Activated CD4-positive, alpha-beta T cell treated with anti-CD3 and anti-CD28 coated beads for 1 hour (primary cell): Measurements from ENCODE around the gene COL18A1.
"Not testable (repeated sequence)": the region's sequence is repeated elsewhere in the genome, so short reads cannot be mapped to it uniquely, and the experiment has no call there.

Experiments
- DNase-seq: peaks from one replicate; pipeline ENCODE4 v3.0.0-alpha.2; 2020

Gene COL18A1

GRCh38 chr21:45429221-45430175 lies 24.5 kb downstream of the COL18A1 start:
- no peak for DNase-seq

- DNase-seq = no peak
Observed at GRCh38 chr21:45430521-45431501, 25.8 kb downstream of the COL18A1 start.

GRCh38 chr21:45431781-45432572 lies 27.0 kb downstream of the COL18A1 start:
- no peak for DNase-seq

GRCh38 chr21:45432575-45433255 lies 27.8 kb downstream of the COL18A1 start:
- DNase-seq = no peak

DNA sequence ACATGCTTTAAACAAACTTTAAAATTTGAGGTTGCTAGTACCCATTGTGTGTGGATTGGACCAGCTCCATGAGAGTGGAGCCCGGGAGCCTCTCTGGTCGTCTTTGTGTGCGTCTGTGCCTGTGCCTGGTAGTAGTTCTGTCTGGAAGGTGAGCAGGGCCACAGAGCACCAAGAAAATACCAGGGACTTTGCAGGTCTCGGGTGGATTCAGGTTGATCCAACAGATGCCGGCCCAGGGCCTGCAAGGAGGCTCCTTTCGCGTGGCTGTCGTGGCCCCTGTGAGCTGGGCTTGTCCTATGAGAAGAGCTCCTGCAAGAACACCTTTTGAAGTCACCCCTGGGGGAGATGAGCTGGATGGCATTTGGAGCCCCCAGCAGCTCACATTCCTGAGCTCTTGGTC lies 28.3 kb downstream of the COL18A1 start:
- DNase-seq = no peak

- DNase-seq = no peak
Observed at GRCh38 chr21:45433911-45434644, 29.1 kb downstream of the COL18A1 start.

- no peak for DNase-seq
Observed at GRCh38 chr21:45434645-45435217, 29.8 kb downstream of the COL18A1 start.

DNA sequence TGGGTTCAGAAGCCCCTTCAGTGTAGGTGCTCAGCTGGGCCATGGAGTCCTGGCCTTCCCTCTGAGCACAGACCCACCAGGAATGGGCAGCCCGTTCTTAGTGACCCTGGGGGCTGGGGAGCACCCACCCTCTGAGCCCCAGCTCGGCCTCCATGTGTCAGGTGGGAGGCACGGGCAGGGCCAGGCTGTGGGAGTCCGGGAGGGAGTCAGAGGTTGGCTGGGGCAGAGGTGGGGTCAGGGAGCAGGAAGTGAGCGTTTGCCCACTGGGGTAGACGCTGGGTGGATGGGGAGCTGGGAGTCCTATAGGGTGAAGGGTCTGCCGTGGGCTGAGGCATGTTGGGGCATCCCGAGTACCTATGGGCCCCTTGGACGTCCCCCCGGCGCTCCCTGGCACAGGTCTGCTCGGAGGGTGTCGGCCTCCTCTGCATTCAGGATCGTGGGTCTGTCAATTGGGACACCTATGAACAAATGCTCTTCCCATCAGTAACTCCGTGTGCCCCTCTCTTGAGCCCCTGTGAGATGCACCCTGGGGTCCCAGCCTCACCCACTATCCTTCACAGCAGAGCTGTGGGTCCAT lies 30.5 kb downstream of the COL18A1 start:
- DNase-seq = no peak

- DNase-seq = no peak
Observed at GRCh38 chr21:45436351-45437065, 31.5 kb downstream of the COL18A1 start.

DNA sequence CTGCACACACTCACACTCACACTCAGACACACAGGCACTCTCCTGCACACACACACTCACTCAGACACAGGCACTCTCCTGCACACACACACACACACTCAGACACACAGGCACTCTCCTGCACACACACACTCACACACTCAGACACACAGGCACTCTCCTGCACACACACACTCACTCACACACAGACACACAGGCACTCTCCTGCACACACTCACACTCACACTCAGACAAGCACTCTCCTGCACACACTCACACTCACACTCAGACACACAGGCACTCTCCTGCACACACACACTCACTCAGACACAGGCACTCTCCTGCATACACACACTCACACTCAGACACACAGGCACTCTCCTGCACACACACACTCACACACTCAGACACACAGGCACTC lies 32.9 kb downstream of the COL18A1 start:
- not testable (repeated sequence) for DNase-seq

DNA sequence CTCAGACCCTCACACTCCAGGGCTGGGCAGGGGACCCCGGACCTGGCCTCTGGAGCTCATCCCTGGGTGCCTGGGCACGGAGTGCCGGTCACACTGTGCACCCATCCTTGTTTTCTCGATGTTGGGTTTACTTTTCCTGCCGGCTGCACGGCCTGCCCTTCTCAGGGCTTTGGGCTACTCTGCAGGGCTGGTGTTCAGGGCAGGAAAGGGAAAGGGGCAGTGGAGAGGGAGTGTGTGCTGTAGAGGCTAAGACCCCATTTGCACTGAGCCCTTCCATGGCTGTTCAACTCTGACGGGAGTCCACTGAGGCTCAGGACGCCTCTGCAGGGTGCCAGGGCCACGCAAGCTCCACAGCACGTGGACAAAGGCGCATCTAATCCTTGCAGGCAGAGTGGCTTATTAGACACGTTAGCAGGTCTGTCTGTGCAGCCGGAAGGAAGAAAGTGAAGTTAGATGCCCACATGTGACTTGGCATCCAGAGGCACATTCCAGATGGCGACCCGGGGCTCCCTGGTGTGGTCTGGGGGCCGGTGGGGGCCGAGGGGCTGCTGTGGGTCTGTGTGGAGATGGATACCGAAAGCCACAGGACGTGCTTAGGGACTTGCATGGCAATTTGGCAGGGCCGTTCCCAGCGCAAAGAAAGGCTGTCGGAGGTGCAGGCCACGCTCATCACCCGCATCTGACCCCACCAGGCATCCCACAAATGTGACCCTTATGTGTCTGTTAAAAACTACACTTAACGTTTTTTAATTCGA lies 33.6 kb downstream of the COL18A1 start:
- DNase-seq = no peak

GRCh38 chr21:45439161-45439872 lies 34.4 kb downstream of the COL18A1 start:
- peak; percentile 79 for DNase-seq

GRCh38 chr21:45439901-45440461 lies 35.0 kb downstream of the COL18A1 start:
- DNase-seq = no peak

- DNase-seq = no peak
Observed at GRCh38 chr21:45440736-45441350, 35.9 kb downstream of the COL18A1 start.

DNA sequence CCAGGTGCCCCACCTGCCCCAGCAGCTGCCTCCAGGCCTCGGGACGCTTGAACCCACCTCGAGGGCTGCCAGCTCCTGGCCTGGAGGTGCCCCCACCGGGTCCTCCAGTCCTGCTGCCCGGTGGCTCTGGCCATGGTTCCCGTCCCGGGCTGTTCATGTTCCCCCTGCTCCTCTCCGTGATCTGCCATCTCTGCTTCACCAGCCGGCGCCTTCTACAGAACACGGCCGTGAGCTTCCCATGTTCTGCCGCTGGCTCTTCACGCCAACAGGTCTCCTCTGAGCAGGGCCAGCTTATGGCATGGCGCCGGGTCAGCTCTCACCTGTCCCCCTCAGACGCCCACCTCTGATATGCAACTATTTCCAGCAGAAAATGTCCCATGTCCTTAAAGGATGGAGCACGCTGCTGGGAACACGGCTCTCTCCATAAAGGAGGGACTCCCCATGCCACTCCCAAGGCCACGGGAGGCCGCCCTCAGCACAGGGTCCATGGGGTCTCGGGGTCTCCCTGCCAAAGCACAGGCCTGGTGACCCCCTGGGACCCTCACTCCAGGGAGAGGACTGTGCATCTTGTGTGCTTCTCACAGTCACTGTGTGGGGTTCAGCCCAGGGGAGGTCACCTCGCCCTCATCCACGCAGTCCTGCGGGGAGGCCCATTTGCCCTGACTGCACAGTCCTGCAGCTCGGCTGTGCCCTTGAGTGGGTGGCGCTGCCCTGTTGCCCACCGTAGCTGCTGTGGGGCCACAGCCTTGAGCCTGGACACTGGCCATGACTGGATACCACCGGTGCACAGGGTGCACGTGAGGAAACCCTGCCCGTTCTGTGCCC lies 36.7 kb downstream of the COL18A1 start:
- no peak for DNase-seq

GRCh38 chr21:45442276-45442675 lies 37.3 kb downstream of the COL18A1 start:
- DNase-seq = no peak
